ENCODE data around the gene GAST.

The GAST gene

GRCh38 chr17:41717408-41718286, 5.5 kb downstream of the GAST start:
- DNase-seq = peak; percentile 58

GRCh38 chr17:41718287-41718645, 6.1 kb downstream of the GAST start:
- no peak for DNase-seq

DNA sequence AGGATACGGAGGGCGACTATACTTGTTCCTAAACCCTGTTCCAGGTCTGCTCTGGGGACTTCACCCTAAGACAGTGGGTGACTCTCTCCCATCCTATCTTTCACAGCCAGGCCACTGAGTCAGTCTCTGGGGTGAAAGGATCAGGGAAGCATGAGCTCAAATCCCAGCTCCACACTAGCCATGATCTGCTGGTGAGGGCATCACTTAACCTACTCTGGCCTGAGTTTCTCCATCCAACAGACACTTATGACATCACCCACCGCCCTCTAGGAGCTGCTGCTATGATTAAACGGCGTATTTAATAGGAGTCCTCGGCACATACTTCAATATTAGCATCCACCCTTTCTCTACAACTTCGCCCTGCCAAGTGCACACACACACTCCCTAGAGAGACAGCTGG, 10.1 kb downstream of the GAST start:
- DNase-seq = no peak

DNA sequence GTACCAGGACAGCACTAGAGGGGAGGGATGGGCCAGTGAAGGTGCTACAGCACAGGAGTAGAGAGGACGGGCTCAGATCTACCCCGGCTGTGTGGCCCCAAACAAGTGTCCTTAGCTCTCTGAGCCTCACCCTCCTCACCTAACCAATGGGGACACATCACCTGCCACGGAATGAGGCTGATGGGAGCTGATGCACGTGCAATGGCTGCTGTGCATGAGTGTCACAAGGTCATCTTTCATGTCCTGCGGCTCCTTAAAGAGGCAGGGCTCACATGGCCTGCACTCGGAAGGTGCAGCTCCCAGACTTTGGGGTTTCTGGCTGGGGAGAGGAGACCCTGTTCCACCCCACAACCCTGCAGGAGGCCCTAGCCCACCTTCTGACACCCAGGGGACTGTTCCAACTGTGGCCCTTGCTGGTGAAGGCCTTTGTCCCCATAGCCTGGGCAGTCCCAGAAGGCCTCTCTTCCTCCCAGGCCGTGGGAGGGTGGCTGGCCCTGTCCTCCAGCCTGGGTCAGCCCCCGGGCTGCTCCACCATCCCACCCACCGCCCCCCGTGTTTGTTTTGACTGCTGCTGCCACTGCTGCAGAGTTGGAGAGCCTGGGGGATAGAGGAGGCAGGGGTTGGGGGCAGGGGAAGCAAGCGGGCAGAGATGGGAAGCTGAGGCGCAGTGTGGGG, 11.8 kb downstream of the GAST start:
- no peak for DNase-seq

DNA sequence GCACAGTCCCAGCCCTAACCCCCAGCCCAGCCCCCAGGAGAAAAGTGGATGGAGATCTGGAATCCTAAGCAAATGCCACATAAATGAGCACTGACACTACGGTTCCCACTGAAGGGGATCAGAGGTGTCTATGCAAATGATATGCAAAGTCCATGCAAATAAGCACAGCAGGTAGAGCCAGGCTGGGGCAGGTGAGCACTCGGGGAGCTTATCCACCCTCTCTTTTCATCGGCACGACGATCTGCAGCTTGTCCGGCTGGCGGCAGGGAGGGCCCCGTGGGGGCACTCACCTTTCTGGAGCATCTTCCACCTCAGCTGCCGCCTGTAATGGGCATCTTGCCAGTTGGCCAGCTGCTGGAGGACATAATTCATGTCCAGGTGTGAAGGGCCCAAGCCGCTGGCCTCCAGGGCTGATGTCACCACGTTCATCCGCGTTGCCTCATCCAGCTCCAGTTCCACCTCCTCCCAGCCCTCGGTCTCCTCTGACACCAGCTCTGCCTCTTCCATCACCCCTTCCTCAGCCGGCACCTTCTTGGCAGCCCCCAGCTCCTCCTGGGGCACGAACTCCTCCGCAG, 12.4 kb downstream of the GAST start:
- no peak for DNase-seq

DNA sequence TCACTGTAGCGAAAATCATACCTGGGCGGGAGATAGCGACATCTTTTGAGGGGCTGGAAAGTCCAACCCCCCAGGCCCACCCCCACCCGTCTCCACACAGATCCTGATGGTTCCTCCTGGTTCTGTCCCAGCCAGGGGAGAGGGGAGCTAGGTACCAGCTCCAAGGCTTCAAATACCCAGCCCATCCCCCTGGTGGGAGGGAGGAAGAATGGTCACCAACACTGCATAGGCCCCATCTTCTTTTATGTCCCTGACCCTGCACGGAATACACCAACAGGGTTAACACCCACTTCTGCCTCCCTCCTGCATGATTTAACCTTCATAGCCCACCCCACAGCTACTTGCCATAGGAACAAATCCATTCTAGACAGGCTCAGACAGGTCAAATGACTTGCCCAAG, 13.0 kb downstream of the GAST start:
- no peak for DNase-seq

GRCh38 chr17:41728056-41728455, 15.9 kb downstream of the GAST start:
- no peak for DNase-seq

- DNase-seq = no peak
Measured at GRCh38 chr17:41730479-41730878, 18.3 kb downstream of the GAST start.

GRCh38 chr17:41731836-41732235, 19.7 kb downstream of the GAST start:
- no peak for DNase-seq

- no peak for DNase-seq
Measured at GRCh38 chr17:41733348-41734138, 21.4 kb downstream of the GAST start.

DNA sequence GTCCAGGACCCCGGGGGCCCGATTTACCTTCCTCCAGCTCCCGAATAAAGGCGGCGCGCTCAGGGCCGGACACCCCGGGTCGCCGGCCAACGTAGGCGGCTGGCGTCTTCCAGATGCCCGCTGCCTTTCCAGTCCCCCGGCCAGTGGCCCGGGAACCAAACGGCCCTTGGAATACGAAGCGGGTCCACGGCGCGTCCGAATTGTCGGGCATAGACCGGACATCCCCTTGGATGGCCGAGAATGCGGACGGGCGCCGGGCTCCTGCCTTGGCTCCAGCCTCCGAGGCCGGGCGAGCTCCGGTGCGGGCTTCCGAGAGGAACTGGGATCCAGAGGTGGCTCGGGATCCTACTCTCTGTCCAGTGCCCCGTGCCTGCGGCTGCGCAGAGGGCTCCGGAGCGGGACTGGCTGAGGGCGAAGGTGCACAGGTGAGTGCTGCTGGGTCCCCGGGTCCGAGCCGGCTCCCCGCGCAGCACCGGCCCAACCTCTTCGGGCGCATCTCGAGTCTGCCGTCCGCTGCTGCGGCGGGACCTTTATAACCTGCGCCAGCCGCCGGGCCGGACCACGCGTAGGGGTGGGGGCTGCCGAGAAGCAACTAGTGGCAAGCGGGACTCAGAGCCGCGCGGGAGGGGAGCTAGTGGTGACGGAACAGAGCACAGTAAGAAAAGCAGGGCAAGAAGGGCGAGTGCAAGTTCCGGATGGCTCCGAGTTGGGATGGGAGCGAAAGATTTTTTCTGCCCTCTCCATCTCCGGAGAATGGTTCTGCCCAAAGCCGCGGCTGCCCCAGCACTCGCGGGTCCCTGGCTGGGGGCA, 22.2 kb downstream of the GAST start, which contains the start of gene HAP1:
Gene HAP1, minus strand, starts transcription at position 505 of the 810 bp plus-strand sequence. Its CDS starts 9 bp downstream, at position 496.
- peak; percentile 13 for DNase-seq

DNA sequence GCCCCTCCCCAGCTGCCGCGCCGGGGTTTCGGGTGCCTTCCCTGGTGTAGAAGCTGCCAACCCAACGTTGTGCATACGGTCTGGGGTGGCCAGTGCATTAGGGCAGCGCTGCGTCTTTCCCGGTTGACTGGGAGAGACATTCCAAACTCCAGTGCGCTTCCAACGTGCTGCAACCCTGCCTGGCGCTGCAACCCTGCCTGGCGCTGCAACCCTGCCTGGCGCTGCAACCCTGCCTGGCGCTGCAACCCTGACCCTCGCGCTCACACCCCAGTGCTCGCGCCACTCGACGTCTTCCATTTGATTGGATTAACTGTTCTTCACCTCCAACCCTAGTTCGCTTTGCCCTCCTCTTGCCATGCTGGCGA, 22.8 kb downstream of the GAST start:
- DNase-seq = no peak

DNA sequence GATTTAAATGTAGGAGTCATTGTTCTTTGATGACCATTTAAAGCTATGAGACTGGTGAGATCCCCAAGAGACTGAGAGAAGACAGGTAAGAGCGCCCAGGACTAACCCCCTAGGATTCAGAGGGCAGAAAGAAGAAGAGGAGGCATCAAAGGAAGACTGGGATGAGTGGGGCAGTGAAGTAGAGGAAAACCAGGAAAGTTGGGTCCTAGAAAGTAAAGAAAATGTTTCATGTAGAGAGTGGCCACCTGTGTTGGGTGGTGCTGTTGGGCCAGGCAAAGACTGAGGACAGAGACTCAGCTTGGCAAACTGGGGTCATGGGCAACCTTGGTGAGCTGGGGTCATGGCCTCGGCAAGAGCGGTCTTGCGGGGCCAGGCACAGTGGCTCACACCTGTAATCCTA, 23.6 kb downstream of the GAST start:
- no peak for DNase-seq

- DNase-seq = peak; percentile 16
Measured at GRCh38 chr17:41736983-41737679, 25.0 kb downstream of the GAST start.

DNA sequence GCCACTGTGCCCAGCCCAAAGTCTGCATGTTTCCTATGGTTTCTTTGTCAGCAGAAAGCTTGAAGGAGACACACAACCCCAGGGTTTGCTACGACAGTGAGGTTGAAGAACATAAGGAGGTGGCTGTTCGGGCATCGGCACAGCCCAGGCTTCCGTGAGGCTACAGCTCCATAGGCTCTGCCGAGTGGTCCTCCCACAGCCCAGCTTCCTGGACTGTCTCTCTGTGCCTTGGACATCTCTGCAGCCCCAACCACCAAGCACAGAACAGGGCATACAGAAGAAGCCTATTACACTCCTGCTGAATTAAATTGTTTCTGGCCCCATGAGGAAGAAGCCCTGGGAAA, 25.5 kb downstream of the GAST start:
- DNase-seq = no peak

GRCh38 chr17:41738077-41738800, 26.1 kb downstream of the GAST start:
- peak; percentile 82 for DNase-seq

DNA sequence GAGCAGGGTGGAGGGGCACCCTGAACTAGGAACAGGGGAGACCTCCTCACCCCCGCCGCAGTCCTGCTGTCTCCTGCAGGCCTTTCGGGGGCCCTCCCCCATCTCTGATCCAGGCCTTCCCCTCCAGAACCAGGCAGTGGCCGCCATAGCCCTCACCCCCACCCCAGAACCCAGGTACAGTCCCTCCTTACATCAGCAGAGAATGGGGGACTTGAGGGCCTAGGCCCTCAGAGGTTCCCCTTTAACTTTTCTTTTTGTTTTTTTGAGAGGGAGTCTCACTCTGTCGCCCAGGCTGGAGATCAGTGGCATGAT, 26.6 kb downstream of the GAST start:
- no peak for DNase-seq

- DNase-seq = no peak
Measured at GRCh38 chr17:41739661-41740352, 27.7 kb downstream of the GAST start.

DNA sequence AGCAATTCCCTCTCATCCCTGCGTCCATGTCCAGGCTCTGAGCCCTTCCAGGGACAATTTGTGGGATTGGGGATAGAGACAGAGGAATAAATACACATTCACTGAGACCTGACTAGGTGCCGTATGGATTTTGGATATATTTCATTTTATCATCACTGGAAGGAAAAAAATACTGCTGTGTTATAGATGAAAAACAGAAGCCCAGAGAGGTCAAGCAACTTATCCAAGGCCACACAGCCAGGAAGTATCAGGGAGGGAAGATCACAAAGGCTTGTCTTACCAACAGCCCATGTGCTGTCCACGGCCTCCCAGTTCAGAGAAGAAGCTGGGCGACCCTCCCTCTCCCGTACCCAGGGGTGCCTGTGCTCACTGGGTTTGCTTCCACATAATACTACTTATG, 28.4 kb downstream of the GAST start:
- no peak for DNase-seq

GRCh38 chr17:41741709-41742108, 29.6 kb downstream of the GAST start:
- DNase-seq = no peak

GRCh38 chr17:41748275-41748674, 36.1 kb downstream of the GAST start:
- no peak for DNase-seq
